Measurements from ENCODE around the gene RABGAP1. TPM values are rescaled to one million over a fixed set of nuclear protein-coding genes. Genes with fewer than 3 reads are reported as not detected.

RABGAP1 gene
- polyA plus RNA-seq, 1 of the 3 experiments (the other 2 are of a cell fraction), result 20.2 TPM

DNA sequence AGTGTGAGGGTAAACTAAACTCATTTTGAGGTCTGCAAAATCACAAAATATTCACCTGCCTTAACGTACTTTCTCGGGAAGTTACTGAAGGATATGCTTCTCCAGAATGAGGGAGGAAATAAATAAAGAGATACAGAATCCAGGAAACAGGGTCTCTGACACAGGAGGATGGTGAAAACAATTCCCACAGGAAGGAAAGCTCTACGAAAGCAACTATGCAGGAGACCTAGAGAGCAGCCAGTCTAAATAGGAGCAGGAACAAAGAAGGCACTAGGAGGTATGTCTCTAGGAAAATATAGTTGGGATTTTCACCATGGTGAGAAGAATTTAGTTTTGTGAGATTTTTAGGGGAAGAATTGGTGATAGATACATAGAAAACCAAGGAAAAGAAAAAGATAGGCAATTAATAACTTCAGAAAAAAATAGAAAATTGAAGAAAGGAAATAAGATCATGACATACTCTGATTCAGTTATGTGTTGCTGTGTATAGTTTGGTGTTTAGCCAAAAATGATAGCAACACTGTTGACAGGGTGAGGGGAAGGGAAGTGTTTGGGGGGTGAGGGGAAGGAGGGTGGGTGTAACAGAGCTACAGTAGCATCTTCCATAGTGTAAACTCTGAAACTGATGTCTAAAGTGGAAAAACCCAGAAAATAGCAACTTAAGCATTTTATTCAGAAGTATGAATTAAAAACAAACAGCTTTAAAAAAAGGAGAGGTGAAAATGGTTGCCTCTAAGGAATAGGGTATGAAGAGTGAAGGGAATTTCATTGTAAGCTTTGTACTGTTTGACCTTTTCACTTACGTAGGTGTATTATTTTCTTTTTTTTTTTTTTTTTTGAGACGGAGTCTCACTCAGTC is 102.5 kb downstream of the RABGAP1 start:
- H3K4me1 ChIP-seq (ENCODE audit: control insufficient read depth in 1 of 2, insufficient read depth in 2 of 2, low read depth in 1 of 2, low read length in 1 of 2), result no peaks in the 10 kb centered on the region; a peak in 2 of 4 replicates
- H3K4me2 ChIP-seq, result no peak overlapping the region
- H3K9me2 ChIP-seq, result no peaks in the 10 kb centered on the region
- no peak for DNase-seq
- over 99% methylated on average over 5 of the region's 5 CpGs for WGBS (ENCODE audit: low lambda C conversion rate)
- ChIA-PET CTCF (interaction anchor here (0.7 kb wide), 1 partner anchor 89 kb away, joined by 3 read pairs; no protein-coding TSS in a partner anchor), POLR2A (no interaction called here)
- H3K27ac ChIP-seq (ENCODE audit: low read depth in 2 of 2, low read length in 1 of 2), result no peak overlapping the region
- H4K20me1 ChIP-seq (ENCODE audit: insufficient read depth), result no peaks in the 10 kb centered on the region
- H2AFZ ChIP-seq (ENCODE audit: low read depth), result no peak overlapping the region
- TF ChIP-seq MEF2A (IDR thresholded peaks at IDR 0.05; ENCODE audit: borderline replicate concordance, low read depth), result no peak
- no peak for TF ChIP-seq MXI1 (IDR thresholded peaks at IDR 0.05; ENCODE audit: low read depth, low read length)
- TF ChIP-seq GATA2 (CRISPR knock-in tag; IDR thresholded peaks at IDR 0.05), result no peak
- no peak overlapping the region for H3K4me3 ChIP-seq (ENCODE audit: low read depth in 2 of 2, low read length in 1 of 2)
- H3K79me2 ChIP-seq (ENCODE audit: insufficient read depth), result no peaks in the 10 kb centered on the region
- H3K27me3 ChIP-seq (ENCODE audit: insufficient read depth), result no peaks in the 10 kb centered on the region
- peaks cover 21 to 39% of the 10 kb centered on the region in 2 experiments for H3K36me3 ChIP-seq (replicated peaks in 1 of 2; ENCODE audit: control insufficient read depth in 1 of 2, insufficient read depth in 2 of 2, low read length in 1 of 2)
- no peaks in the 10 kb centered on the region; the same call in 1 of the 2 replicates for H3K9me3 ChIP-seq
- H3K9ac ChIP-seq, result no peak overlapping the region
- H3F3A ChIP-seq (replicated peaks; ENCODE audit: insufficient read depth), result peaks cover 5% of the 10 kb centered on the region

DNA sequence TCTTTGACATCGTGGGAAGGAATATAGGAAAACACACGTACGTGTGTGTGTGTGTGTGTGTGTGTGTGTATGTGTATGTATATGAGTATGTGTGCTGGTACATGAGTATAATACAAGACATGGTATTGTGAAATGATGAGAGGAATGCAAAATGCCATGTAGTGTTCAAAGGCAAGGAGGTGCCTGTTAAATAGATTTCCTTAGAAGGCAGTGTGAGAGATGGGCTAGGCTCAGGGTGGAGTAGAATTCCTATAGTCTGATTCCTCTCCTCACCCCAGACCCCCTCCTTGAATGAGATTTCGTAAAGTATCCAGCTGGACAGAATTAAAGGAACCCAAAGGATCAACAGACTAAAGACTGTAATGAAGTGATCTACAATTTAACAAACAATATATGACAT is 103.8 kb downstream of the RABGAP1 start:
- no peaks in the 10 kb centered on the region for H4K20me1 ChIP-seq (ENCODE audit: insufficient read depth)
- no peak for DNase-seq
- WGBS (ENCODE audit: low lambda C conversion rate), result 82% methylated on average over 4 of the region's 4 CpGs
- H3K36me3 ChIP-seq (replicated peaks in 1 of 2; ENCODE audit: control insufficient read depth in 1 of 2, insufficient read depth in 2 of 2, low read length in 1 of 2), result peaks cover 21 to 34% of the 10 kb centered on the region in 2 experiments
- H3K4me2 ChIP-seq, result no peak overlapping the region
- no peaks in the 10 kb centered on the region for H3K27me3 ChIP-seq (ENCODE audit: insufficient read depth)
- no peak overlapping the region; a peak in 1 of 4 replicates for H3K27ac ChIP-seq (ENCODE audit: low read depth in 2 of 2, low read length in 1 of 2)
- CTCF ChIA-PET, result no interaction called here
- peaks cover 0 to 11% of the 10 kb centered on the region in 2 experiments; a peak in 2 of 4 replicates for H3K4me1 ChIP-seq (ENCODE audit: control insufficient read depth in 1 of 2, insufficient read depth in 2 of 2, low read depth in 1 of 2, low read length in 1 of 2)
- no peak overlapping the region for H3K4me3 ChIP-seq (ENCODE audit: low read depth in 2 of 2, low read length in 1 of 2)
- H2AFZ ChIP-seq (ENCODE audit: low read depth), result no peak overlapping the region
- POLR2A ChIA-PET, result no interaction called here
- H3F3A ChIP-seq (replicated peaks; ENCODE audit: insufficient read depth), result peaks cover 12% of the 10 kb centered on the region
- H3K9ac ChIP-seq, result no peak overlapping the region
- no peaks in the 10 kb centered on the region for H3K79me2 ChIP-seq (ENCODE audit: insufficient read depth)
- peak; percentile 18; the same call in 1 of the 2 replicates for TF ChIP-seq TCF12 (IDR thresholded peaks at IDR 0.05)
- TF ChIP-seq, protein P1, sequence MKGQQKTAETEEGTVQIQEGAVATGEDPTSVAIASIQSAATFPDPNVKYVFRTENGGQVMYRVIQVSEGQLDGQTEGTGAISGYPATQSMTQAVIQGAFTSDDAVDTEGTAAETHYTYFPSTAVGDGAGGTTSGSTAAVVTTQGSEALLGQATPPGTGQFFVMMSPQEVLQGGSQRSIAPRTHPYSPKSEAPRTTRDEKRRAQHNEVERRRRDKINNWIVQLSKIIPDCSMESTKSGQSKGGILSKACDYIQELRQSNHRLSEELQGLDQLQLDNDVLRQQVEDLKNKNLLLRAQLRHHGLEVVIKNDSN (IDR thresholded peaks at IDR 0.05; ENCODE audit: borderline replicate concordance, low read depth), result no peak
- H3K9me2 ChIP-seq, result no peaks in the 10 kb centered on the region
- H3K9me3 ChIP-seq, result no peaks in the 10 kb centered on the region; the same call in 1 of the 2 replicates

DNA sequence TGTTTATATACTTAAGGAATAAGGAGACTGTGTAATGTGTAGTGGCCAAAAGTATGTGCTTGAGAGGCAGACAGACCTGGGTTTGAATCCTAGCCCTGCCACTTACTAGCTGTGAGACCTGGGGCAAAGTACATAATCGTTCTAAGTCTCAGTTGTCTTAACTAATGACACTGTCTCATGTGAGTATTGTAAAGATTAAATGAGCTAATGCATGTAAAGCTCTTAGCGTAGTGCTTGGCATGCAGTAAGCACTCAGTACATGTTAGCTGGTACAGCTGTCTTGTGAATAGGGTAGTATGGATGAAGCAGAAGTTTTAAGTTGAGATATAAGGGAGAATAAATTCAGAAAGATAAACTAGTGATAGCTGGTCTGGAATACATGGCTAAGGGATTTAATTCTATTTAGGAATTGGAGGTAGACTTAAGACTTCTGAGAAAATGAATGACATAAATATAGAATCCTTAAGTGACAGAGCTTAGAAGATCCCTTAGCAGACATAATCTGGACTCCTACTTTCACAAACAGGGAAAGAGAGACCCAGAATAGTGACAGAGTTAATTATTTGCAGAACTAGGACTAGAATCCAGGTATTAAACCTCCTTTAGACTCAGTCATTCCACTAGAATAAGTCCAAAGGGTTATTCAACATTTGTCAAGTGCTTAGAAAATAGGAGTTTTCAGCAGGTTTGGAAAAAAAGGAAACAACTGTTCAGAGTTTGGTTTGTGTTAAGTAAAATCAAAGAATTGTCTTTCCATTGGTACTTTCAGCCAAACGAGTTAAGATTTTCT is 105.8 kb downstream of the RABGAP1 start:
- H3K27ac ChIP-seq (ENCODE audit: low read depth in 2 of 2, low read length in 1 of 2), result peak overlapping the region in 1 of 2 experiments; percentile 23; a peak in 1 of 4 replicates
- no peaks in the 10 kb centered on the region for H3K79me2 ChIP-seq (ENCODE audit: insufficient read depth)
- ChIA-PET CTCF (no interaction called here), POLR2A (no interaction called here)
- WGBS (ENCODE audit: low lambda C conversion rate), result 84% methylated on average over 3 of the region's 3 CpGs
- no peak for DNase-seq
- TF ChIP-seq TCF12 (IDR thresholded peaks at IDR 0.05), result no peak
- TF ChIP-seq EZH2phosphoT487 (IDR thresholded peaks at IDR 0.05; ENCODE audit: borderline replicate concordance, low read depth), result no peak
- TF ChIP-seq, protein P2, sequence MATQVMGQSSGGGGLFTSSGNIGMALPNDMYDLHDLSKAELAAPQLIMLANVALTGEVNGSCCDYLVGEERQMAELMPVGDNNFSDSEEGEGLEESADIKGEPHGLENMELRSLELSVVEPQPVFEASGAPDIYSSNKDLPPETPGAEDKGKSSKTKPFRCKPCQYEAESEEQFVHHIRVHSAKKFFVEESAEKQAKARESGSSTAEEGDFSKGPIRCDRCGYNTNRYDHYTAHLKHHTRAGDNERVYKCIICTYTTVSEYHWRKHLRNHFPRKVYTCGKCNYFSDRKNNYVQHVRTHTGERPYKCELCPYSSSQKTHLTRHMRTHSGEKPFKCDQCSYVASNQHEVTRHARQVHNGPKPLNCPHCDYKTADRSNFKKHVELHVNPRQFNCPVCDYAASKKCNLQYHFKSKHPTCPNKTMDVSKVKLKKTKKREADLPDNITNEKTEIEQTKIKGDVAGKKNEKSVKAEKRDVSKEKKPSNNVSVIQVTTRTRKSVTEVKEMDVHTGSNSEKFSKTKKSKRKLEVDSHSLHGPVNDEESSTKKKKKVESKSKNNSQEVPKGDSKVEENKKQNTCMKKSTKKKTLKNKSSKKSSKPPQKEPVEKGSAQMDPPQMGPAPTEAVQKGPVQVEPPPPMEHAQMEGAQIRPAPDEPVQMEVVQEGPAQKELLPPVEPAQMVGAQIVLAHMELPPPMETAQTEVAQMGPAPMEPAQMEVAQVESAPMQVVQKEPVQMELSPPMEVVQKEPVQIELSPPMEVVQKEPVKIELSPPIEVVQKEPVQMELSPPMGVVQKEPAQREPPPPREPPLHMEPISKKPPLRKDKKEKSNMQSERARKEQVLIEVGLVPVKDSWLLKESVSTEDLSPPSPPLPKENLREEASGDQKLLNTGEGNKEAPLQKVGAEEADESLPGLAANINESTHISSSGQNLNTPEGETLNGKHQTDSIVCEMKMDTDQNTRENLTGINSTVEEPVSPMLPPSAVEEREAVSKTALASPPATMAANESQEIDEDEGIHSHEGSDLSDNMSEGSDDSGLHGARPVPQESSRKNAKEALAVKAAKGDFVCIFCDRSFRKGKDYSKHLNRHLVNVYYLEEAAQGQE (IDR thresholded peaks at IDR 0.05; ENCODE audit: low read depth, low read length), result no peak
- no peak for TF ChIP-seq NFIC (IDR thresholded peaks at IDR 0.05; ENCODE audit: borderline replicate concordance)
- no peaks in the 10 kb centered on the region for H3K27me3 ChIP-seq (ENCODE audit: insufficient read depth)
- H3K4me3 ChIP-seq (ENCODE audit: low read depth in 2 of 2, low read length in 1 of 2), result no peak overlapping the region
- H3K36me3 ChIP-seq (replicated peaks in 1 of 2; ENCODE audit: control insufficient read depth in 1 of 2, insufficient read depth in 2 of 2, low read length in 1 of 2), result peaks cover 9 to 18% of the 10 kb centered on the region in 2 experiments
- H3K9me3 ChIP-seq, result no peaks in the 10 kb centered on the region; the same call in 1 of the 2 replicates
- H2AFZ ChIP-seq (ENCODE audit: low read depth), result no peak overlapping the region
- no peaks in the 10 kb centered on the region for H3K9me2 ChIP-seq
- peaks cover 0 to 24% of the 10 kb centered on the region in 2 experiments; a peak in 2 of 4 replicates for H3K4me1 ChIP-seq (ENCODE audit: control insufficient read depth in 1 of 2, insufficient read depth in 2 of 2, low read depth in 1 of 2, low read length in 1 of 2)
- H3K4me2 ChIP-seq, result no peak overlapping the region
- no peak overlapping the region for H3K9ac ChIP-seq
- peaks cover 12% of the 10 kb centered on the region for H3F3A ChIP-seq (replicated peaks; ENCODE audit: insufficient read depth)
- no peaks in the 10 kb centered on the region for H4K20me1 ChIP-seq (ENCODE audit: insufficient read depth)
